Measurements from ENCODE around the gene RBMS3. TPM values are rescaled to one million over a fixed set of nuclear protein-coding genes. Genes with fewer than 3 reads are reported as not detected.

The RBMS3 gene
- total and polyA plus RNA-seq, 2 of the 8 experiments (the other 6 are each of a cell fraction or from before 2014, with no cell fraction given): 3.7 to 6.9 TPM

GRCh38 chr3:29239376-29239775 is 41.5 kb upstream of the RBMS3 start (continued):
- no peak for TF ChIP-seq CHD7 (IDR thresholded peaks at IDR 0.05; ENCODE audit: insufficient replicate concordance, low read length)
- TF ChIP-seq CHD1 (IDR thresholded peaks at IDR 0.05; ENCODE audit: low read depth, low read length): no peak
- no peak for TF ChIP-seq YY1 (IDR thresholded peaks at IDR 0.05; ENCODE audit: low read depth, low read length)
- no peak for TF ChIP-seq POU5F1 (IDR thresholded peaks at IDR 0.05; ENCODE audit: low read depth, low read length)
- no peak for TF ChIP-seq SIX5 (IDR thresholded peaks at IDR 0.05; ENCODE audit: low read depth, low read length)
- TF ChIP-seq HDAC2 (IDR thresholded peaks at IDR 0.05; ENCODE audit: borderline replicate concordance in 1 of 2, low read depth in 2 of 2, low read length in 2 of 2): no peak
- no peak for TF ChIP-seq KDM5A (IDR thresholded peaks at IDR 0.05; ENCODE audit: low read length)
- no peak for TF ChIP-seq JUND (IDR thresholded peaks at IDR 0.05; ENCODE audit: low read length)
